Stimulated activated CD8-positive, alpha-beta memory T cell treated with anti-CD3 and anti-CD28 coated beads, Interleukin-15, amount 100 ng/mL, for 1 hour (primary cell): ENCODE measurements around the gene AIFM3.

Experiments
- DNase-seq: peaks from one replicate; pipeline ENCODE4 v3.0.0-alpha.2; 2020; ENCODE audit warnings: low read depth

AIFM3 gene

GRCh38 chr22:20991252-20992055 lies 24.4 kb downstream of the AIFM3 start:
- DNase-seq: no peak

- no peak for DNase-seq
These were observed 25.0 kb downstream of the AIFM3 start for GRCh38 chr22:20992056-20992442.

DNA sequence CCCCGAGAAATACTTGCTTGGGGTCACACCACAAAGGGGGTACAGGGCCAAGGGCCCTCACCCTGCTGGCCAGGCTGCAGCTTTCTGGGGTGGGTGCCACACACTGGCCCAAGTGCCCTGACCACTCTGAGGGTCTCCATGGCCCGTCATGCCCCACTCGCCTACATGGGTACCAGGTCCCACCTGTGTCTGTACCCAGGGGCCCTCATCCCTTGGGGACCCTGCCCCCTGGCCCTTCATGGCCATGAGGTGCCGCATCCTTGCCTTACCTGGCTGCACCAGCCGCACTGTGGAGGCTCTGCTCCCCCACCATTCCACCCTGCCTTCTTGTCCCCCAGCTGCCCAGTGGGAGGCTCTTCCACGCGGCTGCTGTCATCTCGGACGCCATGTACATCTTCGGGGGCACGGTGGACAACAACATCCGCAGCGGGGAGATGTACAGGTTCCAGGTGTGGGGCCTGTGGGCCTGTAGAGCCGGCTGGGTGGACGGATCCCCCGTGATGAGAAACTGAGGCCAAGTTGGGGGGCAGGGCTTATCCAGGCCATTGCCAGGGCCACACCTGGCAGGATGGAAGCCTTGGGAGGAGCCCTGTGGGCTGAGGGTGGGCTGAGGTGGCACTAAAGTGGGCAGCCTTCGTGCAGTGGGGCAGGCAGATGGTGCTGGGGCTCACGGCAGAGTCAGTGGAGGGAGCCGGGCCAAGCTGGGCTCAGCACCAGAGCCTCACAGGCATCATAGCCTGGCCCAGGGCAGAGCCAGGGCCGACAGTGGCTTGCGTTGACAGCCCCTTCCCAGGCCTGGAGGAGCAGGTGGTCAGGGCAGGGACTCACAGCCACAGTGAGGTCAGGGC lies 25.6 kb downstream of the AIFM3 start:
- no peak for DNase-seq

DNA sequence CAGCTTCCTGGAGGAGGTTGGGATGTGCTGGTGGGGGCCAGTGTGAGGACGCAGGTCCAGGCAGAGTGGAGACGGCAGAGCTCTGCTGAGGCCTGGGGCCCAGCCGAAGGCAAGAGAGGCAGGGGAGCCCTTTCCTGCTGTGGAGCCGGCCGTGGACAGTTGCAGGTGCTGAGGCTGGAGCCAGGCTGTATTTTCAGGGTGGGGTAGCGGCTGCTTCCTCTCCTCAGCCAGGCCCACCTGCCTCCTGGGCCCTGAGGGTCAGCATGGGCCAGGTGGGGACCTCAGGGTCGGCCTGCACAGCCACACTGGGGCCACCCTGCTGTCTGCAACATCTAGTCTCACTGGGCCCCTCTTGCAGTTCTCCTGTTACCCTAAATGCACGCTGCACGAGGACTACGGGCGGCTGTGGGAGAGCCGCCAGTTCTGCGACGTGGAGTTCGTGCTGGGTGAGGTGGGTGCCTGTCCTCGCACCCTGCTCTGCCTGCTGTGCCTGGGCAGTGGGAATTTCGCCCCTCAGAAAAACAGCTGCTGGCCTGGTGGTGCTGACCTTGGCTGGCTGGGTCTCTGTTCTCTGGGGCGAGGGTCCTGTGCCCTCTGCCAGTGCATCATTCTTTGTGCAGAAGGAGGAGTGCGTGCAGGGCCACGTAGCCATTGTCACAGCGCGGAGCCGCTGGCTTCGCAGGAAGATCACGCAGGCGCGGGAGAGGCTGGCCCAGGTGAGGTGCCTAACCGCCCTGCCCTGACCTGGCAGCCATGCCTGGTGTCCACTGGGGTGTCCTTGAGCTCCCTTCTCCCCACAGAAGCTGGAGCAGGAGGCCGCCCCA lies 26.5 kb downstream of the AIFM3 start:
- no peak for DNase-seq

DNA sequence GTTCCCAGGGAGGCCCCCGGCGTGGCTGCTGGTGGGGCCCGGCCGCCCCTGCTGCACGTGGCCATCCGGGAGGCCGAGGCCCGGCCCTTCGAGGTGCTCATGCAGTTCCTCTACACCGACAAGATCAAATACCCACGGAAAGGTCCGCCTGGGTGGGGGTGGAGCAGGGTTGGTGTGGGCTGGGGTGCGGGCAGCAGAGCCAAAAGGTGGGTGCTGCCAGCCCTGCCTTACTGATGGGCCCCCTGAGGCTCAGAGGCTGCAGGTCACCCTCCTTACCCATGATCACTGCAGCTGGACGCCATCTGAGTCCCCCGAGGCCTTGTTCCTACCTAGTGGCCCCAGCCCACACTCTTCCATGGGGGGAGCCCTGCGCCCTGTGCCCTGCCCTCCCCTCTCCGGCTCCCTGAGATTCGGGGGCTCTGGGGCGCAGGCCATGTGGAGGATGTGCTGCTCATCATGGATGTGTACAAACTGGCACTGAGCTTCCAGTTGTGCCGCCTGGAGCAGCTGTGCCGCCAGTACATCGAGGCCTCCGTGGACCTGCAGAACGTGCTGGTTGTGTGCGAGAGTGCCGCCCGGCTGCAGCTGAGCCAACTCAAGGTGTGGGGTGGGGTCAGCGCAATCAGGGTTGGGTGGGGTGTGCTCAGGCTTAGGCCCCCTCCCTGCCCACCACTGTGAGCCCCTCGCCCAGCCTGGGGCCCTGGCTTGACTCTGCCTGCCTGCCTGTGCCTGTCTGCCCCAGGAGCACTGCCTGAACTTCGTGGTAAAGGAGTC lies 27.3 kb downstream of the AIFM3 start:
- DNase-seq: no peak

- no peak for DNase-seq
These were observed 27.8 kb downstream of the AIFM3 start for GRCh38 chr22:20994902-20995241.

DNA sequence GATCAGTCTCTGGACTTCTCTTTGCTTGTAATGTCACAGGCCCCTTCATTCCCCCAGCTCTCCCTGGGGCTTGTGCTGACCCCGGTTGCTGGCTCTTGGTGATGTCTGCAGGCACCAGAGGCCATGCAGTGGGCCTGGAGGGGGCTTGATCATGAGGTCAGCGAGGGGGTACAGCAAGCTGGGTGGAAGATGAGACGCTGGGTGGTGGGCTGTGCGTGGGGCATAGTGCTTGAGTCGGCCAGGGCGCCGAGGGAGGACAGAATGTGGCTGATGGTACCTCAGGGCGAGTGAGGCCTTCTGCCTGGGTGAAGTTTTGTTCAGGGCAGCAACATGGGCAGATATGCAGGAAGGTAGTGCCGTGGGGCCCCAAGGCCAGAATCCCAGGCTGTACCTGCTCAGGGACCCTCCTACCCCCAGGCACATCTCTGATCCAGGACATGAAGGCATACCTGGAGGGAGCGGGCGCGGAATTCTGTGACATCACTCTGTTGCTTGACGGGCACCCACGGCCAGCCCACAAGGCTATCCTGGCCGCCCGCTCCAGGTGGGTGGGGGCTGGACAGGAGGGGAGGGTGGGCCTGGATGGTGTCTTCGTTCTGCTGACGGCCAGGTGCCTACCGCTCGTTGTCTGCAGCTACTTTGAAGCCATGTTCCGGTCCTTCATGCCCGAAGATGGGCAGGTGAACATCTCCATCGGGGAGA lies 28.4 kb downstream of the AIFM3 start:
- no peak for DNase-seq

DNA sequence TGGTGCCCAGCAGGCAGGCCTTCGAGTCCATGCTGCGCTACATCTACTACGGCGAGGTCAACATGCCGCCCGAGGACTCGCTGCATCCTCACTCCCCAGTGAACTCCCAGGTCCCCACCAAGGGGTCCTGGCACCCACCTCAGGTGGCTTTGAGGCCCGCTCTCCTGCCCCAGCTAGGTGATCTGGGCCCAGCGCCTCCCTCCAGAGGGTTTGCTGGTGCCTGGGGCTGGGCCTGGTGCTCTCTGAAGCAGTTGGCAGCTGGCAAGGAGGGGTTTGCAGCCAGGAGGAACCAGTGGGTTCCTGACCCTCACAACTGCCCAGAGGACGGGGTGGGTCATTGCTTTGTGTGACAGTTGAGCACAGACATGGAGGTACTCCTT lies 29.0 kb downstream of the AIFM3 start:
- no peak for DNase-seq

DNA sequence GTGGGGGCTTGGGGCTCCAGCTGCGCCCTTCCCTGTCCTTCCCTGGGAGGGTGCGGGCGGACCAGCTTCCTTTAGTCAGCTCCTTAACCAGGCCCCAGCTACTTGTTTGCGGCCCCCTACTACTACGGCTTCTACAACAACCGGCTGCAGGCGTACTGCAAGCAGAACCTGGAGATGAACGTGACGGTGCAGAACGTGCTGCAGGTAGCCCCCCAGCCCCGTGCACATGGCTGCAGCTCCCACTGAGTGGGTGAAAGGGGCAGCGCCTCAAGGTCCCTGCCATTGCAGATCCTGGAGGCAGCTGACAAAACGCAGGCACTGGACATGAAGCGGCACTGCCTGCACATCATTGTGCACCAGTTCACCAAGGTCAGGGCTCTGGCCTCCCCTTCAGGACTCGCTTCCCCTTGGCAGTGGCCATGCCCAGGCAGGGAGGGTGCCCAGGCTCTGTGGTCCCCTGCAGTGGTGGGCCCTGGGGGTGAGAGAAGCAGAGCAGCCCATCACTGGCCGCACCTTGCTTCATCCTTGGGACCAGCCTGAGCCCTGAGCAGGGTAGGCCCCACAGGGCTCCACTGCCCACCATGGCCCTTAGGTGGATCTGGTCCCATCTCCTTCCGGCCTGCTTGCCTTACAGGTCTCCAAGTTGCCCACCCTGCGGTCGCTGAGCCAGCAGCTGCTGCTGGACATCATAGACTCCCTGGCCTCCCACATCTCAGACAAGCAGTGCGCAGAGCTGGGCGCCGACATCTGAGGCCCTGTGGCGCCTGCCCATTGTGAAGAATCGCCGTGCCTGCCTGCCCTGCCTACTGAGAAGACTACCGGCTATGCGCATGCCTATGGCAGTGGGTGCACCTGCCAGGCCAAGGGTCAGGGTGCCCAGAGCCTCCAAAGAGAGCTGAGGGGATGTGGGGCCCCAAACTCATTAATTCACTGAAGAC lies 29.8 kb downstream of the AIFM3 start:
- no peak for DNase-seq

DNA sequence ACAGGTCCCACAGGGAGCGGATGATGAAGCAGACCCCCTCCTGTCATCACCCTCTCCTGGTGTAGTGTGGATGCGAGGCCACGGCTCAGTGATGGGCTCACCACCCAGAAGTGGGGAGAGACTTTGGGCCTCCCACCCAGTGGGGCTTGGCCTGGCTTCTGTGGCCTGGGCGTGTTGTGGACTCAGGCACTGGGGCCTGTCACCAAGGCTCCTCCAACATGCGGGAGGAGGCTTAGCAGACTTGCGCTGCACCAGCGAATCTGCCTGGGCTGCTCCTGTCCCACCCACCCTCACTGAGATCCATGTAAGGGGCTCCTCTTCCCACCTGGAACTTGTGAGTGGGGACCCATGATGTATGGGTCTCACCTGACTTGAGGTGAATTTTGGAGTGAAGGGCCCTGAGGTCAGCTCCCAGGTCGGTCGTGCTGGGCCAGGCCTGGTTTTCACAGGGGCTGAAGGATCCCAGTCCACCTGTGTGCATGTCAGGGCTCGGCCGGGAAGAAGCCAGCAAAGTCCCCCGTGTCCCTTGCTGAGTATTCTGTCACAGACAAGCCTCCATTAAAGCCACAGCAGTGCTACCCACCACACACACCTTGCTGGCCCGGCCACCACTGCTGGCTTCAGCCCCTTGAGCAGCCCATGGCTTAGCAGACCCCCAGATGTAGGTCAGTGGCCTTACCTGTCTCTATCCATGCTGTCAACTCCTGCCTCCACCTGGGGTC lies 30.6 kb downstream of the AIFM3 start:
- no peak for DNase-seq

DNA sequence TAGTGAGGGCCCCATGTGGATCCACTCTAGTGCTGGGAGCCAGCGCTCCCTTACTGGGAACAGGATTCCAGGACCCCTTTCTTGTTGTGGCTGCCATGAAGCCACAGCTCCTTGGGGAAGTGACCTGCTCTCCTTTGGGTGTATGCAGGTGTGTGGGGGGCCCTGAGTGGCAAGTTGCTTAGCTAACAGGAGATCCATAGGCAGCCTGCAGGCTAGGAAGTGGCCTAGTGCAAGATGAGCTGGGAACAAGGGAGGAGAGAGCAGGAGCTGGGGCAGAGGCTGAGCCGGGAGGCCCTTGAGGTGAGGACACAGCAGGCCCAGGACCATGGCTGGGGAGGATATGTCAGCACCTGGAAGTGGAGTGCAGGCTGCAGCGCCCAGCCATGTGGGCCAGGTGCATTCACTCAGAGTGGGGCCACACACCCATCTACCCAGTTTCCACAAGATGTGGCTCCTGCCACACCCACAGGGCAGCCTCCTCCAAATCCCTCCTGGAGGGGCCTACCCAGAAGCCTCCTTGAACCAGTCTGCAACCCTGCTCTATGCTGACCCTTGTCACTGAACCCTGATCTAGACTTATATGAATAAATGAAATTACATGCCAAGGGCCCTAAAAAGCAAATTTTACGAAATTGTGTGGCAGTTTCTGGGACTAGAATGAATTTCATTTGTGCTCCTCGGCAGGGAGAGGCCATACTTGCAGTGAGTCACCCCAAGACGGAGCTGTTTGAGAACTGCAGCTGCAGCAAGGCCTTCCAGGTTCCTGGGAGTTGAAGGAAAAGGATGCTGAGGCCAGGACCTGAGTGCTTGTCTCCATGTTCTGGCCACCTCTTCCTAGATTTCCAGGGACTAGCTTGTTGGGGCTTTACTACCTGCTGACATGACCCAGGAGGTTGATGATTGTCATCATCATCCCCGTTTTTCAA lies 31.6 kb downstream of the AIFM3 start:
- DNase-seq: no peak

DNA sequence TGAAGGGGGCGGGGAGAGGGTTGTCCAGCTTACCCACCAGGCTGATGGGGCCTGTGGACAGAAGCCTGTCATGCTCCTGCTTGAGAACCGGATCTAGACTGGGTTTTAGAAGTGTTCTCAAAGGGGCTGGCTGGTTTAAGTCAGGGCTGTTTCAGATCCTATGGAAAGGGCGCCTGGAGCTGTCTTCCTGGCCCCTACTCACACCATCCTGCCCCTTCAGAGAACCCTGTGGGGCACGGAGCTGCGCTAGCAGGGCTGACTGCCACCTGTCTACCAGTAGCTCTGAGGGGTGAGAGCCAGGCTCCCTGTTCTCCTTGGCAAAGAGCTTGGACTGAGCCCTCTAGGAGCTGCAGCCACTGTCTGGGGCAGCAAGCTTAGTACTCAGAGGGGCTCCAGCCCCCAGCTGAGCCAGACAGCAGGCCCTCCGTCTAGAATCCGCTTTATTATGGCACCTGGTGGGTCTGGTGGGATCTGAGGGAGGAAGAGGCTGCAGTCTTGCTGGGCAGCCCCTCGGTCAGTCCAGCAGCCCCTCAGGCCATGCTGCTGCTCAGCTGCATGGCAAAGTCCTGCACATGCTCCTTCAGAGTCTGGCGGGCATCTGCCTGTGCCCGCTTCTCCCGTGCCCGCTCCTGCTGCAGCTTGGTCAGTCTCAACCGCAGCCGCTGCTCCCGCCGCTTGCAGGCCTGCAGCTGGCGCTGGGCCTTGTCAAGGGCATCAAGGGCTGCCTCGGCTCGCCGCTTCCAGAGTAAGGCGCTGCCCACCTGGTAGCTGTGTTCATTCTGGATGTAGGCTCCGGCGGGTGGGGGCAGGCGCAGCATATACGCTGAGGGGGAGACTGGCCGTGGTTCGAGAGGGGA lies 32.5 kb downstream of the AIFM3 start:
- DNase-seq: no peak

DNA sequence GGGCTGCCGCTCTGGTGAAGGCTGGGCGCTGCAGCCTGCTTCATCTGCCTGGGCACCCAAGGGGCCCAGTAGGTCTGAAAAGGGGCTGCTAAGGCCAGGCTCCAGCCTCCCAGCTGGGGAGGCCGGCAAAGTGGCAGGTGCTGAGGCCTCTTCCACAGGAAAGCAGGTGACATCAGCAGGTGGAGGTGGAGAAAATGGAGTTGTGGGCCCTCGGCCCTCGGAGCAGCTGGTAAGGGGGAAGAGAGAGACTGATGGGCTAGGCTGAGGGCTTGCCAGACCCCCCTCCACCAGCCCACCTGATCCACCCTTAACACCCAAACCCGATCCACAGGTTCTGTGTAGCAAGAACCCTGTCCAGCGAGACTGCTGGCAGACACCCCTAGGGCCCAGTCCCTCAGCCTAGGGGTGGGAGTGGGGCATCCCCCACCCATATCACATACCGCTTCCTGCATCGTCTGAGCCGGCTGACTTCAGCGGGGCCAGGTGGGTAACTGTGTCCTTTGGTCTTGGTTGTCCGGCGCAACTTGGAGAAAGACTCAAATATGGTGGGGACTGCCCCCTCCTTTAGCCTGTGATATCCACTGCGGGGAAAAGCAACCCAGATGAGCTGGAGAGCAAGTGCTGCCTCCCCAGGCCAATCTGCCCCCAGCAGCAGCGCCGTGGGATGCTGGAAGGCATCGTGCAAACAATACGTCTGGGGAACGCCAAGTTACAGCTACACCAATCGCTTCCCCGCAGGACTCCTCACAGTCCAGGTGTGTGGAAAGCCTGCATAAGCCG lies 33.3 kb downstream of the AIFM3 start:
- no peak for DNase-seq

DNA sequence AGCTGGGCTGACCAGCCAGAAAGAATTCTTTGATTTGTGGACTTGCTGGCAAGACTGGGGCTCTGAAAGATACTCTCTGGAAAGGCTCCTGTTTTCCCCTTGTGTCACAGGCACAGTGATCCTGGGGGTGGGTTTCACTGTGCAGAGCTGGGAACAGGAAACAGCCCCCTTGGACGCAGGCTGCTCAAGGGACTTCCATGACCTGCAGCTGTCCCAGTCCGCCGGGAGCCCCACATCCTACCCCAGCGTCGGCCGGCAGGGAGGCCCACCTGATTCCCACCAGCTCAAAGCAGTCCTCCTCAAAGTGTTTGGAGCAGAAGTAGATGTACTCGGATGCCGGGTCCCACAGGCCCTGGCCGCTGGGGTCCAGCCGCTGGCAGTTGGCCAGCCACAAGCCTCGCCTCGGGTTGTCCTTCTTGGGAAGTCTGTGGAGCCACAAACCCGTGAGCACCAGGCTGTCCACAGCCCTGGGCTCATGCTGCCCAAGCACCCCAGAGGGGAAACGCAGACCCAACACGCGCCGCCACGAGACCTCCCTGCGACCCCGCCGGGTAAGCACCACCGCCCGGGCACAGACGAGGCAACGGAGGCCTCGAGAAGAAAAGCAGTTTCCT lies 34.0 kb downstream of the AIFM3 start:
- DNase-seq: no peak

GRCh38 chr22:21001601-21002325 lies 34.7 kb downstream of the AIFM3 start, which contains the start of gene THAP7:
Gene THAP7 (minus strand): TSS chr22:21002118. CDS start chr22:21001911, 207 bp downstream.
- DNase-seq: peak; percentile 93
